Measurements from ENCODE around the gene PPP1R37.
A peak's percentile ranks its signal among the peaks of the same experiment; 100 is the strongest.

PPP1R37 gene

GRCh38 chr19:45184115-45184514, 91.1 kb downstream of the PPP1R37 start:
- no peak for DNase-seq
- H3K79me1 ChIP-seq (ENCODE audit: low read length) = peaks cover 2% of the 10 kb centered on the region
- no peak overlapping the region for H3K9ac ChIP-seq (ENCODE audit: low read length)
- H4K8ac ChIP-seq (ENCODE audit: low read depth, low read length) = no peak overlapping the region
- no peak overlapping the region for H3K4me2 ChIP-seq (ENCODE audit: low read length)
- H4K5ac ChIP-seq (ENCODE audit: low read length) = no peak overlapping the region
- no peaks in the 10 kb centered on the region for H3K4me1 ChIP-seq (ENCODE audit: control insufficient read depth, low read depth, low read length)
- no CpG with 5 or more reads among the region's 5 CpGs for WGBS (ENCODE audit: extremely low coverage, insufficient coverage, low lambda C conversion rate)
- H3K4me3 ChIP-seq (ENCODE audit: low read length) = no peak overlapping the region
- H2BK15ac ChIP-seq (replicated peaks; ENCODE audit: low read depth) = no peak overlapping the region
- H3K23ac ChIP-seq (ENCODE audit: low read length) = no peak overlapping the region
- no peak overlapping the region for H3K18ac ChIP-seq (ENCODE audit: low read length)
- H3K79me2 ChIP-seq (ENCODE audit: control insufficient read depth, insufficient read depth, low read length) = no peaks in the 10 kb centered on the region
- no peak overlapping the region for H3K56ac ChIP-seq (ENCODE audit: low read length)
- H2AK5ac ChIP-seq (ENCODE audit: low read length) = no peak overlapping the region
- H3K4ac ChIP-seq (ENCODE audit: low read depth, low read length) = no peak overlapping the region
- H2BK120ac ChIP-seq (ENCODE audit: low read depth, low read length) = no peak overlapping the region
- no peaks in the 10 kb centered on the region for H3K36me3 ChIP-seq (ENCODE audit: control insufficient read depth, insufficient read depth, low read length)
- H2BK5ac ChIP-seq (ENCODE audit: low read length) = no peak overlapping the region
- H3K27ac ChIP-seq (ENCODE audit: low read depth, low read length) = no peak overlapping the region
- H3K27me3 ChIP-seq (ENCODE audit: insufficient read depth, low read length, poor library complexity) = no peaks in the 10 kb centered on the region

DNA sequence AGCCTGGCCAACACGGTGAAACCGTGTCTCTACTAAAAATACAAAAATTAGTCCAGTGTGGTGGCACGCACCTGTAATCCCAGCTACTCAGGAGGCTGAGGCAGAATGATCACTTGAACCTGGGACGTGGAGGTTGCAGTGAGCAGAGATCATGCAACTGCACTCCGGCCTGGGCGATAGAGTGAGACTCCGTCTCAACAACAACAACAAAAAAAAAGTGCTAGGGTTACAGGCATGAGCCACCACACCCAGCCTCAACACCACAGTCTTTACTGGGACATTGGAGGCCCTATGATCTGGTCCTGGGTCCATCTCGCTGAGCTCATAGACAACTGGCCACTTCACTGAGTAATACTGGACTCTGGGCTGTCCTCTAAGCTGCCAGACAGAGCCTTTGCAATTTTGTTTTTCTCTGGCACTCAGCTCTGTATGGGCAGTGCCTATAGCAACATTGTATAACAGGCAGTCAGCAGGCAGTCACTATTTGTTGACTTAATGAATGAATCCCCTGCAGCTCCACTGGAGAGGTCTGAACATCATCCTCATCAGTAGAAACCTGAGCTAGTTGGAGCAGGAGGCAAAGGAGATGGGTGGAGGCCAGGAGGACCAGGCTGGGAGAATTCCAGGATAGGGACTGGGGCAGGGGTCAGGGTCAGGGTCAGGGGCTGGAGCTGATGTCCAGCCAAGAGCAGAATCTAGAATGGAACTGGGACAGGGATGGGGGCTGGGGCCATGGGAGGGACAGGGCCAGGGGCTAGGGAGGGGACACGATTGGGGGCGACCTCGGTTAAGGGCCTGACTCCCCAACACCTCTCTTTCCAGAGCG, 93.7 kb downstream of the PPP1R37 start:
- Histone ChIP-seq H2BK5ac (ENCODE audit: low read length) (no peak overlapping the region), H3K27ac (ENCODE audit: low read depth, low read length) (no peak overlapping the region), H3K9ac (ENCODE audit: low read length) (no peak overlapping the region), H3K4me2 (ENCODE audit: low read length) (no peak overlapping the region), H3K4me1 (ENCODE audit: control insufficient read depth, low read depth, low read length) (no peaks in the 10 kb centered on the region), H3K18ac (ENCODE audit: low read length) (no peak overlapping the region), H3K23ac (ENCODE audit: low read length) (no peak overlapping the region), H3K4ac (ENCODE audit: low read depth, low read length) (no peak overlapping the region), H2BK15ac (replicated peaks; ENCODE audit: low read depth) (no peak overlapping the region), H3K79me1 (ENCODE audit: low read length) (no peaks in the 10 kb centered on the region), H3K36me3 (ENCODE audit: control insufficient read depth, insufficient read depth, low read length) (no peaks in the 10 kb centered on the region), H2AK5ac (ENCODE audit: low read length) (no peak overlapping the region), H3K56ac (ENCODE audit: low read length) (no peak overlapping the region), H4K5ac (ENCODE audit: low read length) (no peak overlapping the region), H4K8ac (ENCODE audit: low read depth, low read length) (no peak overlapping the region), H3K4me3 (ENCODE audit: low read length) (no peak overlapping the region), H3K79me2 (ENCODE audit: control insufficient read depth, insufficient read depth, low read length) (no peaks in the 10 kb centered on the region), H3K27me3 (ENCODE audit: insufficient read depth, low read length, poor library complexity) (no peaks in the 10 kb centered on the region), H2BK120ac (ENCODE audit: low read depth, low read length) (no peak overlapping the region)
- DNase-seq = no peak
- WGBS (ENCODE audit: extremely low coverage, insufficient coverage, low lambda C conversion rate) = no CpG with 5 or more reads among the region's 12 CpGs

- H3K23ac ChIP-seq (ENCODE audit: low read length) = no peak overlapping the region
- no peak overlapping the region for H3K18ac ChIP-seq (ENCODE audit: low read length)
- no peak overlapping the region for H3K4me3 ChIP-seq (ENCODE audit: low read length)
- H2BK120ac ChIP-seq (ENCODE audit: low read depth, low read length) = no peak overlapping the region
- no peaks in the 10 kb centered on the region for H3K36me3 ChIP-seq (ENCODE audit: control insufficient read depth, insufficient read depth, low read length)
- H3K4me1 ChIP-seq (ENCODE audit: control insufficient read depth, low read depth, low read length) = no peaks in the 10 kb centered on the region
- H3K4me2 ChIP-seq (ENCODE audit: low read length) = no peak overlapping the region
- peak; percentile 57 for DNase-seq
- no peak overlapping the region for H2BK15ac ChIP-seq (replicated peaks; ENCODE audit: low read depth)
- no peak overlapping the region for H3K56ac ChIP-seq (ENCODE audit: low read length)
- no peaks in the 10 kb centered on the region for H3K27me3 ChIP-seq (ENCODE audit: insufficient read depth, low read length, poor library complexity)
- no peaks in the 10 kb centered on the region for H3K79me1 ChIP-seq (ENCODE audit: low read length)
- no peak overlapping the region for H3K27ac ChIP-seq (ENCODE audit: low read depth, low read length)
- H3K9ac ChIP-seq (ENCODE audit: low read length) = no peak overlapping the region
- H2BK5ac ChIP-seq (ENCODE audit: low read length) = no peak overlapping the region
- no peaks in the 10 kb centered on the region for H3K79me2 ChIP-seq (ENCODE audit: control insufficient read depth, insufficient read depth, low read length)
- no CpG with 5 or more reads among the region's 12 CpGs for WGBS (ENCODE audit: extremely low coverage, insufficient coverage, low lambda C conversion rate)
- no peak overlapping the region for H4K8ac ChIP-seq (ENCODE audit: low read depth, low read length)
- no peak overlapping the region for H2AK5ac ChIP-seq (ENCODE audit: low read length)
- H4K5ac ChIP-seq (ENCODE audit: low read length) = no peak overlapping the region
- H3K4ac ChIP-seq (ENCODE audit: low read depth, low read length) = no peak overlapping the region
Observed at GRCh38 chr19:45187421-45188100, 94.6 kb downstream of the PPP1R37 start.

GRCh38 chr19:45189971-45190370, 97.0 kb downstream of the PPP1R37 start:
- no peak overlapping the region for H2BK120ac ChIP-seq (ENCODE audit: low read depth, low read length)
- H3K4me1 ChIP-seq (ENCODE audit: control insufficient read depth, low read depth, low read length) = no peaks in the 10 kb centered on the region
- no peaks in the 10 kb centered on the region for H3K79me1 ChIP-seq (ENCODE audit: low read length)

GRCh38 chr19:45191375-45191774, 98.4 kb downstream of the PPP1R37 start:
- no CpG with 5 or more reads among the region's 4 CpGs for WGBS (ENCODE audit: extremely low coverage, insufficient coverage, low lambda C conversion rate)
- no peak overlapping the region for H2AK5ac ChIP-seq (ENCODE audit: low read length)
- no peak overlapping the region for H2BK5ac ChIP-seq (ENCODE audit: low read length)

More at GRCh38 chr19:45189971-45190370, 97.0 kb downstream of the PPP1R37 start:
- no peak overlapping the region for H2AK5ac ChIP-seq (ENCODE audit: low read length)
- H3K79me2 ChIP-seq (ENCODE audit: control insufficient read depth, insufficient read depth, low read length) = no peaks in the 10 kb centered on the region
- no peak overlapping the region for H3K56ac ChIP-seq (ENCODE audit: low read length)
- H2BK5ac ChIP-seq (ENCODE audit: low read length) = no peak overlapping the region
- H3K4me3 ChIP-seq (ENCODE audit: low read length) = no peak overlapping the region
- no peak overlapping the region for H3K27ac ChIP-seq (ENCODE audit: low read depth, low read length)
- DNase-seq = no peak
- no peaks in the 10 kb centered on the region for H3K36me3 ChIP-seq (ENCODE audit: control insufficient read depth, insufficient read depth, low read length)
- no peak overlapping the region for H4K5ac ChIP-seq (ENCODE audit: low read length)
- H3K9ac ChIP-seq (ENCODE audit: low read length) = no peak overlapping the region
- no peak overlapping the region for H3K4ac ChIP-seq (ENCODE audit: low read depth, low read length)
- no peak overlapping the region for H3K18ac ChIP-seq (ENCODE audit: low read length)
- H3K27me3 ChIP-seq (ENCODE audit: insufficient read depth, low read length, poor library complexity) = no peaks in the 10 kb centered on the region
- no peak overlapping the region for H3K4me2 ChIP-seq (ENCODE audit: low read length)
- no peak overlapping the region for H4K8ac ChIP-seq (ENCODE audit: low read depth, low read length)
- WGBS (ENCODE audit: extremely low coverage, insufficient coverage, low lambda C conversion rate) = no CpG with 5 or more reads among the region's 1 CpG
- H3K23ac ChIP-seq (ENCODE audit: low read length) = no peak overlapping the region
- no peak overlapping the region for H2BK15ac ChIP-seq (replicated peaks; ENCODE audit: low read depth)

More at GRCh38 chr19:45191375-45191774, 98.4 kb downstream of the PPP1R37 start:
- Histone ChIP-seq H3K23ac (ENCODE audit: low read length) (no peak overlapping the region), H3K79me1 (ENCODE audit: low read length) (no peaks in the 10 kb centered on the region), H3K79me2 (ENCODE audit: control insufficient read depth, insufficient read depth, low read length) (no peaks in the 10 kb centered on the region), H3K56ac (ENCODE audit: low read length) (no peak overlapping the region), H3K4ac (ENCODE audit: low read depth, low read length) (no peak overlapping the region), H3K4me2 (ENCODE audit: low read length) (no peak overlapping the region), H3K4me3 (ENCODE audit: low read length) (no peak overlapping the region), H4K5ac (ENCODE audit: low read length) (no peak overlapping the region), H3K27ac (ENCODE audit: low read depth, low read length) (no peak overlapping the region), H2BK15ac (replicated peaks; ENCODE audit: low read depth) (no peak overlapping the region), H3K36me3 (ENCODE audit: control insufficient read depth, insufficient read depth, low read length) (no peaks in the 10 kb centered on the region), H3K18ac (ENCODE audit: low read length) (no peak overlapping the region), H3K27me3 (ENCODE audit: insufficient read depth, low read length, poor library complexity) (no peaks in the 10 kb centered on the region), H3K4me1 (ENCODE audit: control insufficient read depth, low read depth, low read length) (no peaks in the 10 kb centered on the region), H4K8ac (ENCODE audit: low read depth, low read length) (no peak overlapping the region), H2BK120ac (ENCODE audit: low read depth, low read length) (no peak overlapping the region), H3K9ac (ENCODE audit: low read length) (no peak overlapping the region)
- no peak for DNase-seq
